Erythroblast (primary cell): ENCODE data around the gene FRAS1.
"Not testable (repeated sequence)": the region's sequence is repeated elsewhere in the genome, so short reads cannot be mapped to it uniquely, and the experiment has no call there.

Experiments used
- DNase-seq, 2 experiments: peaks; one replicate each; lab custom pipeline; 2025; lab: John Stamatoyannopoulos, UW
- GATA1 ChIP-seq: IDR thresholded peaks from 2 replicates; pipeline ENCODE4 v1.6.1; 2011; ENCODE audit warnings: low read depth, mild to moderate bottlenecking, control low read depth, low read length, moderate library complexity
- POLR2A ChIP-seq: IDR thresholded peaks from 2 replicates; pipeline ENCODE4 v1.6.1; 2011; ENCODE audit warnings: mild to moderate bottlenecking, low read length

Gene FRAS1

DNA sequence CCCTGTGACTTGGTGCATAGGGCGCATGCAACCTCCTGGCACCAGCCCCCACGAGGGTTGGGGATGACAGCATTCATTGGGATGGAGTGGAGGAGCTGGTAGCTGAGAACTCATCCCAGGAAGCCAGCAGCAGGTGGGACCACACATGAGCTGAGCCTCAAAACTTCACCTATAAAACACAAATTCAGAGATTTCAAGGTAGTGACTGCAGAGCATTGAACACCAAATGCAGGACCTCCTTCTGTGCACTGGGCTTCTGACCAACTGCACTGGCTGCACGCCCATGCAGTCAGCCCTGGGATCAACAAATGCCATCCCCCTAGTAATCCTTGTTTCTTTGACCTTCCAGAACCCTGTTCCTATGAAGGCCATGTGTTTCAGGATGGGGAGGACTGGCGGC lies 197.8 kb downstream of the FRAS1 start:
- TF ChIP-seq POLR2A: no peak
- TF ChIP-seq GATA1: no peak
- DNase-seq: no peak

- DNase-seq: no peak
- TF ChIP-seq GATA1: no peak
- no peak for TF ChIP-seq POLR2A
Measured at GRCh38 chr4:78265006-78265405, 207.9 kb downstream of the FRAS1 start.

GRCh38 chr4:78267790-78268189 lies 210.7 kb downstream of the FRAS1 start:
- DNase-seq: no peak
- TF ChIP-seq POLR2A: no peak
- TF ChIP-seq GATA1: no peak

DNA sequence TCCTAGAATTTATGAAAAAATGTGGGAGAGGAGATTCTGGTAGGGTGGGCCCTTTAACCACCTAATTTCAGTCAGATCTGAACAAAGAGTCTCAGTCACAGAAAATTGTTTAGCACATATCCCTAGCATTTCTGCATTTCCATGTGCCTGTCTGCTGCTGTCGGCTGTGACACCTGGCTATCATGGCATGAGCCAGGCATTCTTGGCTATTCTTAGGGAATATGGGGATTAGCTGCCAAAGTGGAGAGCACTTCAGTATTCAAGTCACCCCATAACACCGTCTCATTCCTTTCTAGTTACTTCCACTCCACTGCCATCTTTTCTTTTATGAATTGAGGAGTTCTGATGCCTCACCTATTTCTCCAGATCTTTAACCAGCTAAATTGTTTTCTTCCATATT lies 211.5 kb downstream of the FRAS1 start:
- TF ChIP-seq POLR2A (no peak), GATA1 (no peak)
- DNase-seq: no peak

- not testable (repeated sequence) for DNase-seq
Measured at GRCh38 chr4:78275450-78275849, 218.3 kb downstream of the FRAS1 start.

GRCh38 chr4:78286281-78286680 lies 229.2 kb downstream of the FRAS1 start:
- no peak for TF ChIP-seq GATA1
- TF ChIP-seq POLR2A: no peak

GRCh38 chr4:78288327-78288726 lies 231.2 kb downstream of the FRAS1 start:
- DNase-seq: no peak
- no peak for TF ChIP-seq POLR2A

More at GRCh38 chr4:78286281-78286680, 229.2 kb downstream of the FRAS1 start:
- DNase-seq: no peak

DNA sequence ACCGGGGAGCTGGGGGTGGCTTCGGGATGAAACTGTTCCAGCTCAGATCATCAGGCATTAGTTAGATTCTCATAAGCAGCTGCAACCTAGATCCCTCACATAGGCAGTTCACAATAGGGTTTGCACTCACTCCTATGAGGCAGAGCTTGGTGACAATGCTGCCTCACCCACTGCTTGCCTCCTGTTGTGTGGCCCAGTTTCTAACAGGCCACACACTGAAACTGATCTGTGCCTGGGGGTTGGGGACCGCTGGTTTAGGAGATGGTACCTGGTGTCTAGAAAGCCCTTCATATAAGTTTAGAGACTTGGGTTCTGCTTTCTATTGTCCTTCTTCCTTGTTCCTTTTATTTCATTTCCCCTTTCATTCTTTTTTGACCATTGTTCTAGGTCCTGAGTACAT lies 234.2 kb downstream of the FRAS1 start:
- no peak for DNase-seq
- TF ChIP-seq GATA1: no peak
- no peak for TF ChIP-seq POLR2A

DNA sequence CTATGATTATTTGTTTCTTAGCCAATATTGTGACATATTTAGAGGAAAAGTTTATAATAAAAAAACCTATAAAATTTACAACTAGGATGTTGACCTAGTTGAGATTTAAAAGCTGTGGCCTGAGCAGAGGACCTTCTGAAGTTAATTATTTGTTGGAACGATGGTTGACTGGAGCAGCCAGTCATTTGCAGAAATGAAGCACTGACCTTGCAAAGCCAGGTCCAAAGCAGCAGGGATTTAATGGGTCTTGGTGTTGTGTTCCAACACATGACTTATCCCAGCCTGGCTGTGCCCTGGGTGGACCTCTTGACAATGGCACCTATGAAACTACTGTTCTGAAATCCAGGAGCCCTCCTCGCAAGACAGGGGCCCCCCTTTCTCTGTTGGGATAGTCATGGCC lies 235.2 kb downstream of the FRAS1 start:
- no peak for TF ChIP-seq POLR2A
- no peak for TF ChIP-seq GATA1
- DNase-seq: no peak

DNA sequence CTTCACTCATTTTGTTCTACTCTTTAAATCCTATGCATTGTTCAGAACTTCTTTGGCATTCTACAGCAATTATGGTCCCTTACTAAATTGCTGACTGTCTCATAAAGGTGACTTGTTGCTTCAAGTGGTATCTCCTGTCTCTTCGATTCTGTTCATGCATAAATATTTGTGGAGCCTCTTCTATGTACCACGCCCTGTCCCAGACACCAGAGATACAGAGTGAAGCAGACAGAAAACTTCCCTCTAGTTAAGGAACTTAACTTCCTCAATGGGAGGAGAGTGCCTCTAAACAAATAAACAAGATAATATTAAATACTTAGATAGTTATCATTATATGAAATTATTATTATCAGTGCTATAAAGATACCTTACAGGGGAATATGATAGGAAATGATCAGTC lies 235.7 kb downstream of the FRAS1 start:
- DNase-seq: no peak
- TF ChIP-seq GATA1 (no peak), POLR2A (no peak)

- TF ChIP-seq GATA1 (no peak), POLR2A (no peak)
- DNase-seq: no peak
Measured at GRCh38 chr4:78293348-78293747, 236.2 kb downstream of the FRAS1 start.

- DNase-seq: no peak
- TF ChIP-seq POLR2A: no peak
- no peak for TF ChIP-seq GATA1
Measured at GRCh38 chr4:78293821-78294301, 236.7 kb downstream of the FRAS1 start.

GRCh38 chr4:78296261-78296660 lies 239.1 kb downstream of the FRAS1 start:
- TF ChIP-seq POLR2A (no peak), GATA1 (no peak)
- DNase-seq: no peak

GRCh38 chr4:78297116-78297800 lies 240.1 kb downstream of the FRAS1 start:
- TF ChIP-seq POLR2A (no peak), GATA1 (no peak)
- DNase-seq: no peak

DNA sequence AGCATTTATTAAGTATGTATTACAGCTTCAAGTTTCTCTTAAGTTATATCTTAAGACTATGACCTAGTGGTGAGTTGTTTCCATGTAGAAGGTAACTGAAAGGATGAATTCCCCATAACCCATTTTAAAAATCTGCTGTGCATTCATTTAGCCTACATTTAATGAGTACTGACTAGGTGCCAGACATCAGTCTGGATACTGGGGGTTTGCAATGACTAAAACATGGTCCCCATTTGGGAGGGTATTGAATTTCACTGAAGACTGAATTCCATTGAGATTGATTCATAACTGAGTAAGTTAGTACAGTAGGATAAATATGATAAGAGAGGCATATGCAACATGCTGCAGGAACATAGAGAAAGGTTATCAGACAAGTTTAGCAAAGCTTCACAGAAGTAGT lies 241.5 kb downstream of the FRAS1 start:
- TF ChIP-seq POLR2A: no peak
- TF ChIP-seq GATA1: no peak
- DNase-seq: no peak
